Right lobe of liver (tissue), 6 donors: ENCODE results near the gene ARL6IP5. TPM values are rescaled to one million over a fixed set of nuclear protein-coding genes. Genes with fewer than 3 reads are reported as not detected.

Source experiments
- ATAC-seq, 4 donors: fragments of 200-7000 bp; cut with Tn5 transposase; one replicate each; pipeline ENCODE4 v1.9.1; 2020; ENCODE audit warnings: mild to moderate bottlenecking in 4 of 4, moderate library complexity in 4 of 4
- DNase-seq, 3 donors: peaks; one replicate each; pipeline ENCODE4 v3.0.0-alpha.2; 2020
- H3K27ac ChIP-seq, 3 donors: fragments of 200-600 bp; one replicate each; pipeline ENCODE4 v1.8.0; 2022
- H3K27me3 ChIP-seq, 2 donors: fragments of 200-600 bp; one replicate each; pipeline ENCODE4 v1.8.0; 2022
- H3K36me3 ChIP-seq, 4 donors: fragments of 200-600 bp; sonication (generic) in 1 of 4; one replicate each; pipeline versions ENCODE4 v1.5.1 to v1.8.0; 2017 to 2022; ENCODE audit warnings: control low read depth in 1 of 4
- H3K4me1 ChIP-seq, 4 donors: fragments of 200-600 bp; sonication (generic) in 1 of 4; one replicate each; pipeline versions ENCODE4 v1.5.1 to v1.8.0; 2017 to 2022; ENCODE audit warnings: control low read depth in 1 of 4
- H3K4me3 ChIP-seq, 3 donors: fragments of 200-600 bp; one replicate each; pipeline ENCODE4 v1.8.0; 2022
- H3K9me3 ChIP-seq, 4 donors: fragments of 200-600 bp; sonication (generic) in 1 of 4; one replicate each; pipeline versions ENCODE4 v1.5.1 to v1.8.0; 2017 to 2022; ENCODE audit warnings: control low read depth in 1 of 4
- POLR2A ChIP-seq: fragments of 450-650 bp; IDR thresholded peaks from one replicate; pipeline ENCODE4 v1.6.1; 2017; ENCODE audit warnings: antibody characterized with exemption, mild to moderate bottlenecking
- WGBS: methylation state at CpG from one replicate; pipeline ENCODE4 v1.1.6; 2018; ENCODE audit warnings: low coverage, low lambda C conversion rate; ENCODE audit not compliant: insufficient coverage; ENCODE audit errors: missing lambda C conversion rate; 5-methylcytosine and 5-hydroxymethylcytosine counted together
- intact Hi-C, 2 donors: fragments of 100-400 bp; cut with DNase I; formaldehyde crosslinking; loops; one replicate each; pipeline versions ENCODE4 v1.11.2 to v1.14.1; 2022
- total RNA-seq, 6 experiments: library from RNA; depleted of rRNA in 2 of 6; stranded (reverse); fragments of >200 nt in 2 of 6; fragmentation: NEBNext Ultra II Directional in 3 of 6; extraction: Animal tissue kit (Norgen Biotek cat#: 25700) in 3 of 6; gene quantifications; one replicate each; pipeline versions ENCODE4 v1.1.0 to v1.2.4, GENCODE V29; 2016 to 2023
- TF ChIP-seq, protein P1 (sequence below), 4 donors: fragments of 200-600 bp in 3 of 4; fragments of 450-650 bp in 1 of 4; IDR thresholded peaks; one replicate each; pipeline versions ENCODE4 v1.5.1 to v1.8.0; 2016 to 2022; ENCODE audit warnings: antibody characterized with exemption in 4 of 4, mild to moderate bottlenecking in 2 of 4
- donor health status: DM: no; HTN: yes; CAD: no.
- donor health status: DM: no; HTN: no; CAD: no.
- donor health status: DM: no; HTN: no; CAD: no.
- donor health status: DM: no; HTN: yes; CAD: no.
- donor health status: DM: no; HTN: yes; CAD: no.

Gene ARL6IP5
- total RNA-seq, 6 experiments from 2014 or later, result 25.6 to 48.8 (median 36.3) TPM

DNA sequence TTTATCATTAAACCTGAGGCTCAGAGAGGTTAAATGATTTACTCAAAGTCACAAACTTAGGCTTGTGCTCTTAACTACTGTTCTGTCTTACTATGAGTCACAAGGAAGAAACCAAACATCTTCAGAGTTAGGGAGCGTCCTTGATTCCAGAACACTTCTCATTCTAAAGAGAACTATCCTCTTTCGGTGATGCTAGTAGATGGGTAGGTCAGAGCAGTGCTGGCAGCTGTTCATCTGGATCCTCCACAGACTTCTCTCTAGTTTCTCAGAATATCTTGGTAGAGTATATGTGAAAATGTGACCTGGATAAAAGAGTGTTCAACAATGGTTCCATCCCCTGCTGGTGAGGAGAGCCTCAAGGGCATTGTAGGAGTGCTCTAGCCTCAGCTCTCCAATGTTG is 3.3 kb downstream of the ARL6IP5 start:
- TF ChIP-seq POLR2A, result no peak
- TF ChIP-seq, protein P1, sequence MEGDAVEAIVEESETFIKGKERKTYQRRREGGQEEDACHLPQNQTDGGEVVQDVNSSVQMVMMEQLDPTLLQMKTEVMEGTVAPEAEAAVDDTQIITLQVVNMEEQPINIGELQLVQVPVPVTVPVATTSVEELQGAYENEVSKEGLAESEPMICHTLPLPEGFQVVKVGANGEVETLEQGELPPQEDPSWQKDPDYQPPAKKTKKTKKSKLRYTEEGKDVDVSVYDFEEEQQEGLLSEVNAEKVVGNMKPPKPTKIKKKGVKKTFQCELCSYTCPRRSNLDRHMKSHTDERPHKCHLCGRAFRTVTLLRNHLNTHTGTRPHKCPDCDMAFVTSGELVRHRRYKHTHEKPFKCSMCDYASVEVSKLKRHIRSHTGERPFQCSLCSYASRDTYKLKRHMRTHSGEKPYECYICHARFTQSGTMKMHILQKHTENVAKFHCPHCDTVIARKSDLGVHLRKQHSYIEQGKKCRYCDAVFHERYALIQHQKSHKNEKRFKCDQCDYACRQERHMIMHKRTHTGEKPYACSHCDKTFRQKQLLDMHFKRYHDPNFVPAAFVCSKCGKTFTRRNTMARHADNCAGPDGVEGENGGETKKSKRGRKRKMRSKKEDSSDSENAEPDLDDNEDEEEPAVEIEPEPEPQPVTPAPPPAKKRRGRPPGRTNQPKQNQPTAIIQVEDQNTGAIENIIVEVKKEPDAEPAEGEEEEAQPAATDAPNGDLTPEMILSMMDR (IDR thresholded peaks at IDR 0.05), result no peak
- WGBS, result 46% methylated on average over 2 of the region's 2 CpGs
- no peaks in the 10 kb centered on the region for H3K9me3 ChIP-seq
- intact Hi-C loops, result no loop called here
- no peak overlapping the region for H3K27ac ChIP-seq
- H3K27me3 ChIP-seq, result no peaks in the 10 kb centered on the region
- no peaks in the 10 kb centered on the region for H3K36me3 ChIP-seq
- ATAC-seq, result no peak
- DNase-seq, result no peak
- peaks cover 0 to 65% (median 25%) of the 10 kb centered on the region in 4 donors for H3K4me1 ChIP-seq
- H3K4me3 ChIP-seq, result no peak overlapping the region

DNA sequence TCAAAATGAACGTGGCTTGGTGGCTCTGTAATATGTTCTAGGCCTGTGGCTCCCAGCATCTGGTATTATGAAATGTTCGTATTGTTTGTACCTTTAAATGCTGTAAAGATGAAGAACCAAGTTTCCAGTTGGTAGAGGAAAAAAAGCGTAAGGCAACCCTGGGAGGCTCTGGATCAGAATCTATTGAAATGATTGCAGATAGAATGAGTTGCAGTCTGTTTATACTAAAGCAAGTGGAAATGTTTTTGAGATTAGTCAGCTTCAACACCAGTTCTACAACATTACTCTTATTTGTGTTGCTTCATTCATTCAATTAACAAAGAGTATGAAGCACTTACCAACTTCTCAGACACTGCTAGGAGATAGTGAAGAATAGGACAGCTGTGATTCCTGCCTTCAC is 5.3 kb downstream of the ARL6IP5 start:
- DNase-seq, result no peak
- Histone ChIP-seq H3K27me3 (no peaks in the 10 kb centered on the region), H3K4me1 (peaks cover 0 to 65% (median 25%) of the 10 kb centered on the region in 4 donors), H3K27ac (no peak overlapping the region), H3K36me3 (no peaks in the 10 kb centered on the region), H3K4me3 (no peak overlapping the region), H3K9me3 (no peaks in the 10 kb centered on the region)
- intact Hi-C loops, result no loop called here
- 65% methylated on average over 3 of the region's 3 CpGs for WGBS
- TF ChIP-seq, protein P1 (IDR thresholded peaks at IDR 0.05), result no peak
- no peak for TF ChIP-seq POLR2A
- ATAC-seq, result no peak

DNA sequence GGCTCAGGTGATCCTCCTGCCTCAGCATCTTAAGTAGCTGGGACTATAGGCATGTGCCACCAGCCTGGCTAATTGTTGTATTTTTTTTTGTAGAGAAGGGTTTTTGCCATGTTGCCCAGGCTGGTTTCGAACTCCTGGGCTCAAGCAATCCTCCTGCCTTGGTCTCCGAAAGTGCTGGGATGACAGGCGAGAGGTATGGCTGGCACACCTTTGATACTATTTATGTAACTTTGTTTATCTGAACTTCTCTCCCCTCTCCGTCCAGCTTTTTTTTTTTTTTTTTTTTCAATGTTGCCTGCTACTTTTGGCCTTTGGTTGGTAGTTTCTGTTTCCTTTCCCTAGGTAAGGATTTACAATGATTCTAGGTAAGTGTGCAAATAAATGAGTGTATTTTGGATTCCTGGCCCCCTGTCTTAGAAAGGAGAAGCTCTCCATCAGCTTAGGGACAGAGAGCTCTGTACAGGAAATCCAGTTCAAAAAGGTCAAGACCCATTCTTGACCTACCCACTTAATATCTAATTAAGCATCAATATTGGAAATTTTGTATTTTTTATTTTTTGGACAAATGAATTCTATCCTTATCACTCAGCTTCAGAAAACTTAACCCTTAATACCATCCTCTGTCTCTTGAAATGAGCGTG is 6.8 kb downstream of the ARL6IP5 start:
- H3K36me3 ChIP-seq, result no peaks in the 10 kb centered on the region
- no peak for DNase-seq
- ATAC-seq, result peak; percentile 23 to 59 (median 43)
- 27% methylated on average over 5 of the region's 5 CpGs for WGBS
- peaks cover 0 to 58% (median 22%) of the 10 kb centered on the region in 4 donors for H3K4me1 ChIP-seq
- no peaks in the 10 kb centered on the region for H3K27me3 ChIP-seq
- TF ChIP-seq, protein P1 (IDR thresholded peaks at IDR 0.05), result no peak
- TF ChIP-seq POLR2A, result no peak
- H3K9me3 ChIP-seq, result no peaks in the 10 kb centered on the region
- peak overlapping the region; percentile 52 to 68 (median 66) for H3K27ac ChIP-seq
- no peak overlapping the region for H3K4me3 ChIP-seq
- intact Hi-C loops, result no loop called here

DNA sequence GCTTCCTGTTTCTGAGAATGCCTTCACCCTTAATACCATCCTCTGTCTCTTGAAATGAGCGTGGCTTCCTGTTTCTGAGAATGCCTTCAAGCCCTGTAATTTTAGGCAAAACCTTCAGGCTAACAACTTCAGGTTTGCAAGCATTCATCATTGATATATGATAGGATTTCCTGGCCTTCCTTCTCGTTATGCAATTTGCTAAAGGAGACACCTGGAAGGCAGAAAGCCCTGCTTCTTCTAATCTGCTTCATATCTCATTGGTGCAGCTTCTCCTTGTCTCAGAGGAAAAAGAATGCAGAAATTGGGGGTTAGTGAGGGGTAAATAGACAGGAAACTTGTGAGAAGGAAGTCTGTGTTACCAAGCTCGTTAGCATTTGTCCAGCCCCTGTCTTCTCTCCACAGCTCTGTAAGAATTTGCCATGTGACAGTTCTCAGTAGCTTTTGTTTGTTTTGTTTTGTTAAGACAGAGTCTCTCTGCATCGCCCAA is 7.3 kb downstream of the ARL6IP5 start:
- Histone ChIP-seq H3K4me3 (no peak overlapping the region), H3K27ac (peak overlapping the region; percentile 52 to 68 (median 66))
- no peak for TF ChIP-seq POLR2A
- TF ChIP-seq, protein P1 (IDR thresholded peaks at IDR 0.05), result no peak

More for the DNA sequence above, 7.3 kb downstream of the ARL6IP5 start:
- intact Hi-C loops, result no loop called here
- DNase-seq (no peak), ATAC-seq (peak; percentile 36 to 53 (median 42))
- no peaks in the 10 kb centered on the region for H3K27me3 ChIP-seq
- 33% methylated on average over 4 of the region's 4 CpGs for WGBS
- H3K4me1 ChIP-seq, result peaks cover 0 to 52% (median 19%) of the 10 kb centered on the region in 4 donors
- no peaks in the 10 kb centered on the region for H3K36me3 ChIP-seq
- no peaks in the 10 kb centered on the region for H3K9me3 ChIP-seq
